Medulla oblongata (tissue), 1 donor: Measurements from ENCODE around the gene GALNT9.
A peak's percentile ranks its signal among the peaks of the same experiment; 100 is the strongest.

Experiments
- DNase-seq: peaks from one replicate; pipeline ENCODE4 v3.0.0-alpha.2; 2015; ENCODE audit errors: extremely low spot score

Gene GALNT9

GRCh38 chr12:132294121-132295034, 35.0 kb downstream of the GALNT9 start:
- DNase-seq: no peak

GRCh38 chr12:132292328-132293319, 36.8 kb downstream of the GALNT9 start:
- no peak for DNase-seq

- DNase-seq: no peak
These were observed 37.8 kb downstream of the GALNT9 start for GRCh38 chr12:132291402-132292175.

- no peak for DNase-seq
These were observed 39.2 kb downstream of the GALNT9 start for GRCh38 chr12:132290203-132290540.

- no peak for DNase-seq
These were observed 39.8 kb downstream of the GALNT9 start for GRCh38 chr12:132289356-132290202.

- no peak for DNase-seq
These were observed 40.7 kb downstream of the GALNT9 start for GRCh38 chr12:132288516-132289215.

- DNase-seq: no peak
These were observed 41.8 kb downstream of the GALNT9 start for GRCh38 chr12:132287391-132288238.

- no peak for DNase-seq
These were observed 42.5 kb downstream of the GALNT9 start for GRCh38 chr12:132286912-132287311.

GRCh38 chr12:132285991-132286681, 43.3 kb downstream of the GALNT9 start:
- DNase-seq: peak; percentile 18

- DNase-seq: no peak
These were observed 44.3 kb downstream of the GALNT9 start for GRCh38 chr12:132284827-132285741.

- DNase-seq: no peak
These were observed 45.1 kb downstream of the GALNT9 start for GRCh38 chr12:132284071-132284826.

GRCh38 chr12:132282950-132283771, 46.2 kb downstream of the GALNT9 start:
- DNase-seq: no peak

GRCh38 chr12:132282031-132282949, 47.1 kb downstream of the GALNT9 start:
- no peak for DNase-seq

GRCh38 chr12:132281038-132281437, 48.4 kb downstream of the GALNT9 start:
- DNase-seq: no peak

GRCh38 chr12:132280406-132280805, 49.0 kb downstream of the GALNT9 start:
- no peak for DNase-seq
